Loucy (cell line): ENCODE data around the gene PXMP4.

Experiments
- EZH2phosphoT487 ChIP-seq: fragments of 200-600 bp; IDR thresholded peaks from 2 replicates; pipeline ENCODE4 v1.6.1; 2018; ENCODE audit warnings: antibody characterized with exemption, mild to moderate bottlenecking, moderate library complexity, borderline replicate concordance
- TF ChIP-seq, protein P1 (sequence below): fragments of 200-600 bp; sonication (generic); conservative IDR thresholded peaks from 2 replicates; pipeline ENCODE4 v1.5.1; 2014; ENCODE audit warnings: mild to moderate bottlenecking, antibody characterized with exemption, low read length

DNA sequence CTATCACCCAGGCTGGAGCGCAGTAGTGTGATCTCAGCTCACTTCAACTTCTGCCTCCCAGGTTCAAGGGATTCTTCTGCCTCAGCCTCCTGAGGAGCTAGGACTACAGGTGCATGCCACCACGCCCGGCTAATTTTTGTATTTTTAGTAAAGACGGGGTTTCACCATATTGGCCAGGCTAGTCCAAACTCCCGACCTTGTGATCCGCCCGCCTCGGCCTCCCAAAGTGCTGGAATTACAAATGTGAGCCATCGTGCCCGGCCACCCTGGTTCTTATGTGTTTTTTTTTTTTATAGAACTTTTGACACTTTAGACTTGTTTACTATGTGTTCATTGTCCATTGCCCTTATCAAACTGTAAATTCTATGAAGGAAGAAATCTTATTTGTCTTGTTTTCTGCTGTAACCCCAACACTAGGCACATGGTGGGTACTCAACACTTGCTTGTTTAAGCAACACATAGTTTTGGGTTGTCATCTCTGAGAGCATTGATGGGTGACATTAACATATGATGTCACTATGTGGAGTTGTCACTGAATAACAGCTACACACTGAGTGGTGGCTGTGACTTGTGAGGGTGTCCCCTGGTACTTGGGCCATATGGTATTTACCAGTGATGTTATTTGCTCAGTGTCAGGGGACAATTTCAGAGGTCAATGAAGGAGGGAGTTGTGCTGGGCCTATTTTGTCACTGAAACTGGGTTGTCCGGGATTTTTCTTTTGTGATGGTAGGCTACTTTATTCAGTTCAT, 1.5 kb upstream of the PXMP4 start:
- TF ChIP-seq, protein P1, sequence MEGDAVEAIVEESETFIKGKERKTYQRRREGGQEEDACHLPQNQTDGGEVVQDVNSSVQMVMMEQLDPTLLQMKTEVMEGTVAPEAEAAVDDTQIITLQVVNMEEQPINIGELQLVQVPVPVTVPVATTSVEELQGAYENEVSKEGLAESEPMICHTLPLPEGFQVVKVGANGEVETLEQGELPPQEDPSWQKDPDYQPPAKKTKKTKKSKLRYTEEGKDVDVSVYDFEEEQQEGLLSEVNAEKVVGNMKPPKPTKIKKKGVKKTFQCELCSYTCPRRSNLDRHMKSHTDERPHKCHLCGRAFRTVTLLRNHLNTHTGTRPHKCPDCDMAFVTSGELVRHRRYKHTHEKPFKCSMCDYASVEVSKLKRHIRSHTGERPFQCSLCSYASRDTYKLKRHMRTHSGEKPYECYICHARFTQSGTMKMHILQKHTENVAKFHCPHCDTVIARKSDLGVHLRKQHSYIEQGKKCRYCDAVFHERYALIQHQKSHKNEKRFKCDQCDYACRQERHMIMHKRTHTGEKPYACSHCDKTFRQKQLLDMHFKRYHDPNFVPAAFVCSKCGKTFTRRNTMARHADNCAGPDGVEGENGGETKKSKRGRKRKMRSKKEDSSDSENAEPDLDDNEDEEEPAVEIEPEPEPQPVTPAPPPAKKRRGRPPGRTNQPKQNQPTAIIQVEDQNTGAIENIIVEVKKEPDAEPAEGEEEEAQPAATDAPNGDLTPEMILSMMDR: no peak
- TF ChIP-seq EZH2phosphoT487: no peak
